C4-2B (cell line): ENCODE results near the gene FRMPD2.
A peak's percentile ranks its signal among the peaks of the same experiment; 100 is the strongest.

ENCODE experiments used
- H3K27ac ChIP-seq: fragments of 450-650 bp; 2 replicates; pipeline ENCODE4 v1.5.1; 2017
- CTCF ChIP-seq: fragments of 450-650 bp; conservative IDR thresholded peaks from 2 replicates; pipeline ENCODE4 v1.5.1; 2017; ENCODE audit warnings: mild to moderate bottlenecking
- ZFX ChIP-seq: fragments of 450-650 bp; IDR thresholded peaks from 2 replicates; pipeline ENCODE4 v1.6.1; 2017

The FRMPD2 gene

DNA sequence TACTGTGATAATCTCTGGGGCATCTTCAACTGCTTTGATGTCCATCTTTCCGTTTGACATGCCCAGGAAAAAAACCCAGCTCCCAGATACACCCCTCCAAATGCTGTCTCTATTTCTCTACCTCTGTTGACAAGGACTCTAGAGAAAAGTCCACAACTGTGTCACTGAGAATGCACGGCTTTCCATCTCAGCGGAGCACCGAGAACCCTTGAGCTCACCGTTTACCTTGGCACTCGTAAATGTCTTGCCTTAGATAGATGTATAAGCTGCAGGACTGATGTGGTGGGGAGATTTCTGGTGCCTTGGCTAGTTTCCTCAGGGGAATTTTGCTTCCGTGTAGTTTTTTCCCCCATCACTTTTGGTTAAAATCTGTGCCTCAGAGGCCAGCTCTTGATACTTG, 24.6 kb upstream of the FRMPD2 start:
- TF ChIP-seq ZFX (no peak), CTCF (no peak)
- no peak overlapping the region for H3K27ac ChIP-seq

- no peak for TF ChIP-seq ZFX
- TF ChIP-seq CTCF, result no peak
- peak overlapping the region; percentile 63; the same call in 1 of the 2 replicates for H3K27ac ChIP-seq
These were observed 22.1 kb upstream of the FRMPD2 start for GRCh38 chr10:48296576-48297098.

DNA sequence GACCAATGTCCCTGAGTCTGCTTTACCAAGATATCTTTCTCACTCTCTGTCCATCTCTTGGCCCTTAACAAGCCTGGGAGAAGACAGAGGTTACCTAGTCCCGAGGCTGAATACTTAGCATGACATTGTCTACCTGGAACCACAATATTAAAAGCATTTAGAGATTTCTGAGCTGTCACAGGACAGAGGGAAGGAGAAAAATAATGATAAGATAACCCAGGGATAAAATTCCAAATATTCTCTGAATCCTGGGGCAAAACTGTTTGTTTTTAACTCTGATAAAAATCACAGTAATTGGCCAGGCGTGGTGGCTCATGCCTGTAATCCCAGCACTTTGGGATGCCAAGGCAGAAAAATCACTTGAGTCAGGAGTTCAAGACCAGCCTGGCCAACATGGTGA, 19.9 kb upstream of the FRMPD2 start:
- TF ChIP-seq CTCF, result no peak
- TF ChIP-seq ZFX, result no peak

DNA sequence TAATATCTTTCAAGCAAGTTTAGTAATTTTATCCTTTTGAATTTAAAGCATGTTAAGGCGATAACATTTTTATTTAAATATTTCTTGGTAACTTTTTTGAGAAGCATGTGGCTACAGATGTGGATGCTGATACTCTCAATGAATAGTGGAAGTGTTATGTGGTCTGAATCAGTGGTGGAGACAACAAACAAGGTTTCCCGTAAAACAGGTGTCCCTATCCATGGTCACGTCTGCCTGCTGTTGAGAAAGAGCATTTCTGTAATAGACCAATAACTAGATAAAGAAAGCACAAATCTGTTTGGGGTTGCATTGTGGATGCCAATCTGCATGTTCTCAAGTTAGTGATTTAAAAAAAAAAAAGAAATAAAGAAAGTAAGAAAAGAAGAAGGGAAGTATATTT, 18.1 kb upstream of the FRMPD2 start:
- H3K27ac ChIP-seq, result no peak overlapping the region
- no peak for TF ChIP-seq ZFX
- no peak for TF ChIP-seq CTCF

More for the DNA sequence above, 19.9 kb upstream of the FRMPD2 start:
- H3K27ac ChIP-seq, result peak overlapping the region; percentile 63; the same call in 1 of the 2 replicates

- no peak overlapping the region for H3K27ac ChIP-seq
- TF ChIP-seq CTCF (no peak), ZFX (no peak)
These were observed 16.7 kb upstream of the FRMPD2 start for GRCh38 chr10:48291190-48291589.

- TF ChIP-seq CTCF (no peak), ZFX (no peak)
- H3K27ac ChIP-seq, result peak overlapping the region; percentile 36; the same call in 1 of the 2 replicates
These were observed 15.8 kb upstream of the FRMPD2 start for GRCh38 chr10:48290286-48290685.

DNA sequence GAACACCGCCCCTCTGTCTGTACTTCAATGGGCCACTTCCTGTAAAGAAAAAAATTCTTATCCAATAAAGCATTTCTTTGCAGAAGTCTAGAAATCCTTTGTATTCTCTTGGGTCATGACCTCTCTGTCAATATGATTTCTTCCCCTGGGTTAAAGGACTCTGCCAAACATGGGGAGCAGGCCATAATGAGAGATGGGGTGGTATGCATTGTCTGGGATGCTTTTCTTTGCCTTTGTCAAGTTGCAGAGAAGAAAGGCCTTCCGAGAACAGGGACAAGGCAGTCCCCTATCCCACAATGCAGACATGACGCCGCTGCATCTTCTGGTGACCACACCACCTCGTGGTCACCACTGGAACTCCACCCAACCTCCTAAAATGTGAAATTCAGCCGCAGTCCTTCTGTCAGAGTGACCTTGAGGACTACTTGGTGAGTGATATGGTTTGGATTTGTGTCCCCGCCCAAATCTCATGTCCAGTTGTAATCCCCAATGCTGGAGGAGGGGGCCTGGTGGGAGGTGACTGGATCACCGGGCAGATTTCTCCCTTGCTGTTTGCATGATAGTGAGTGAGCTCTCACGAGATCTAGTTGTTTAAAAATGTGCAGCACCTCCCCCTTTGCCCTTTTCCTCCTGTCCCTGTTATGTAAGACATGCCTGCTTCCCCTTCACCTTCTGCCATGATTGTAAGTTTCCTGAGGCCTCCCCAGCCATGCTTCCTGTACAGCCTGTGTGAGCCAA, 15.2 kb upstream of the FRMPD2 start:
- peak overlapping the region; percentile 36; the same call in 1 of the 2 replicates for H3K27ac ChIP-seq
- TF ChIP-seq CTCF (peak; percentile 93), ZFX (no peak)
